HEK293T (cell line): ENCODE results near the gene C1S.

ENCODE experiments used
- ARNT ChIP-seq: fragments of 450-650 bp; IDR thresholded peaks from 2 replicates; pipeline ENCODE4 v1.6.1; 2017; ENCODE audit warnings: mild to moderate bottlenecking
- BHLHE40 ChIP-seq: fragments of 450-650 bp; IDR thresholded peaks from 2 replicates; pipeline ENCODE4 v1.6.1; 2016; ENCODE audit warnings: mild to moderate bottlenecking, moderate library complexity, borderline replicate concordance
- CTBP1 ChIP-seq: fragments of 450-650 bp; IDR thresholded peaks from 2 replicates; pipeline ENCODE4 v1.6.1; 2016; ENCODE audit warnings: borderline replicate concordance
- ELF4 ChIP-seq: fragments of 450-650 bp; IDR thresholded peaks from 2 replicates; pipeline ENCODE4 v1.6.1; 2017; ENCODE audit warnings: antibody characterized with exemption
- FOXK2 ChIP-seq: fragments of 450-650 bp; IDR thresholded peaks from 2 replicates; pipeline ENCODE4 v1.6.1; 2016; ENCODE audit warnings: mild to moderate bottlenecking
- FOXM1 ChIP-seq: fragments of 450-650 bp; IDR thresholded peaks from 2 replicates; pipeline ENCODE4 v1.6.1; 2017; ENCODE audit warnings: mild to moderate bottlenecking, borderline replicate concordance
- HDGF ChIP-seq: fragments of 450-650 bp; IDR thresholded peaks from 2 replicates; pipeline ENCODE4 v1.6.1; 2017; ENCODE audit warnings: antibody characterized with exemption, borderline replicate concordance
- L3MBTL2 ChIP-seq: fragments of 450-650 bp; conservative IDR thresholded peaks from 2 replicates; pipeline ENCODE4 v1.6.1; 2016; ENCODE audit warnings: mild to moderate bottlenecking
- LEF1 ChIP-seq: fragments of 450-650 bp; IDR thresholded peaks from 2 replicates; pipeline ENCODE4 v1.6.1; 2017; ENCODE audit warnings: mild to moderate bottlenecking, borderline replicate concordance
- NFRKB ChIP-seq: fragments of 450-650 bp; IDR thresholded peaks from 2 replicates; pipeline ENCODE4 v1.6.1; 2016; ENCODE audit warnings: mild to moderate bottlenecking, moderate library complexity
- PKNOX1 ChIP-seq: fragments of 450-650 bp; IDR thresholded peaks from 2 replicates; pipeline ENCODE4 v1.6.1; 2016
- SP1 ChIP-seq: fragments of 450-650 bp; IDR thresholded peaks from 2 replicates; pipeline ENCODE4 v1.6.1; 2017
- SUZ12 ChIP-seq: fragments of 450-650 bp; IDR thresholded peaks from 2 replicates; pipeline ENCODE4 v1.6.1; 2016; ENCODE audit warnings: mild to moderate bottlenecking
- ZNF384 ChIP-seq: fragments of 450-650 bp; IDR thresholded peaks from 2 replicates; pipeline ENCODE4 v1.6.1; 2016

GRCh38 chr12:7019043-7019569, 41.4 kb upstream of the C1S start:
- no peak for TF ChIP-seq BHLHE40
- no peak for TF ChIP-seq SP1
- no peak for TF ChIP-seq LEF1
- TF ChIP-seq CTBP1, result no peak
- no peak for TF ChIP-seq HDGF
- TF ChIP-seq ARNT, result no peak
- TF ChIP-seq NFRKB, result no peak
- no peak for TF ChIP-seq FOXK2
- no peak for TF ChIP-seq ELF4
- TF ChIP-seq SUZ12, result no peak
- TF ChIP-seq PKNOX1, result no peak
- TF ChIP-seq ZNF384, result peak; percentile 47; the same call in 1 of the 2 replicates
- no peak for TF ChIP-seq FOXM1
- no peak for TF ChIP-seq L3MBTL2
